SHP77 treated with DMSO at 0.1 percent for 48 hours (cell line): ENCODE data around the gene SMOC1.
"Not testable (repeated sequence)": the region's sequence is repeated elsewhere in the genome, so short reads cannot be mapped to it uniquely, and the experiment has no call there.

Source experiments
- DNase-seq: peaks from one replicate; lab custom pipeline; 2025; lab: John Stamatoyannopoulos, UW

Gene SMOC1

GRCh38 chr14:69896972-69897371, 17.8 kb downstream of the SMOC1 start:
- DNase-seq: no peak

- DNase-seq: no peak
These were observed 21.4 kb downstream of the SMOC1 start for GRCh38 chr14:69900603-69901002.

- DNase-seq: no peak
These were observed 22.1 kb downstream of the SMOC1 start for GRCh38 chr14:69901113-69901951.

- DNase-seq: not testable (repeated sequence)
These were observed 23.8 kb downstream of the SMOC1 start for GRCh38 chr14:69903046-69903445.

GRCh38 chr14:69904246-69904645, 25.0 kb downstream of the SMOC1 start:
- no peak for DNase-seq

- DNase-seq: no peak
These were observed 27.0 kb downstream of the SMOC1 start for GRCh38 chr14:69906201-69906600.

- no peak for DNase-seq
These were observed 30.8 kb downstream of the SMOC1 start for GRCh38 chr14:69909826-69910550.

GRCh38 chr14:69910871-69911270, 31.7 kb downstream of the SMOC1 start:
- DNase-seq: no peak

GRCh38 chr14:69913686-69914085, 34.5 kb downstream of the SMOC1 start:
- DNase-seq: no peak

GRCh38 chr14:69916396-69916795, 37.2 kb downstream of the SMOC1 start:
- DNase-seq: no peak

GRCh38 chr14:69917287-69917686, 38.1 kb downstream of the SMOC1 start:
- DNase-seq: no peak

- no peak for DNase-seq
These were observed 40.6 kb downstream of the SMOC1 start for GRCh38 chr14:69919815-69920214.

- no peak for DNase-seq
These were observed 41.8 kb downstream of the SMOC1 start for GRCh38 chr14:69921052-69921451.

- DNase-seq: no peak
These were observed 43.0 kb downstream of the SMOC1 start for GRCh38 chr14:69922198-69922597.

- no peak for DNase-seq
These were observed 45.0 kb downstream of the SMOC1 start for GRCh38 chr14:69924201-69924600.

- no peak for DNase-seq
These were observed 48.9 kb downstream of the SMOC1 start for GRCh38 chr14:69928111-69928523.

- DNase-seq: no peak
These were observed 51.7 kb downstream of the SMOC1 start for GRCh38 chr14:69930780-69931379.

GRCh38 chr14:69931960-69932359, 52.7 kb downstream of the SMOC1 start:
- DNase-seq: no peak

- DNase-seq: no peak
These were observed 53.2 kb downstream of the SMOC1 start for GRCh38 chr14:69932391-69932790.

- no peak for DNase-seq
These were observed 54.5 kb downstream of the SMOC1 start for GRCh38 chr14:69933623-69934275.

GRCh38 chr14:69937367-69938081, 58.3 kb downstream of the SMOC1 start:
- no peak for DNase-seq

- DNase-seq: no peak
These were observed 59.5 kb downstream of the SMOC1 start for GRCh38 chr14:69938751-69939150.
